ENCODE measurements around the gene GPR42.
"Not testable (repeated sequence)": the region's sequence is repeated elsewhere in the genome, so short reads cannot be mapped to it uniquely, and the experiment has no call there.

GPR42 gene

GRCh38 chr19:35357867-35358573 is 12.8 kb upstream of the GPR42 start, which contains the start of gene FFAR3:
FFAR3 (plus strand) TSS chr19:35358460; CDS start chr19:35358891, 431 bp downstream.
- TF ChIP-seq CTCF (IDR thresholded peaks at IDR 0.05; ENCODE audit: insufficient read depth, low read depth, low read length, missing control alignments) = no peak
- no peak for DNase-seq (ENCODE audit: low read depth)
- H3K4me3 ChIP-seq (ENCODE audit: low read length) = no peak within 1 kb of the TSS

GRCh38 chr19:35358834-35359233 is 12.0 kb upstream of the GPR42 start:
- not testable (repeated sequence) for DNase-seq (ENCODE audit: low read depth); H3K4me3 ChIP-seq (ENCODE audit: low read length)

- not testable (repeated sequence) for H3K4me3 ChIP-seq (ENCODE audit: low read length); DNase-seq (ENCODE audit: low read depth)
Observed at GRCh38 chr19:35359395-35359794, 11.5 kb upstream of the GPR42 start.

- not testable (repeated sequence) for H3K4me3 ChIP-seq (ENCODE audit: low read length); DNase-seq (ENCODE audit: low read depth)
Observed at GRCh38 chr19:35360081-35360480, 10.8 kb upstream of the GPR42 start.

GRCh38 chr19:35360880-35361420 is 9.9 kb upstream of the GPR42 start:
- DNase-seq (ENCODE audit: low read depth) = no peak
- H3K4me3 ChIP-seq (ENCODE audit: low read length) = no peak overlapping the region
- no peak for TF ChIP-seq CTCF (IDR thresholded peaks at IDR 0.05; ENCODE audit: insufficient read depth, low read depth, low read length, missing control alignments)

- no peak for TF ChIP-seq CTCF (IDR thresholded peaks at IDR 0.05; ENCODE audit: insufficient read depth, low read depth, low read length, missing control alignments)
- H3K4me3 ChIP-seq (ENCODE audit: low read length) = no peak overlapping the region
- no peak for DNase-seq (ENCODE audit: low read depth)
Observed at GRCh38 chr19:35362261-35363000, 8.4 kb upstream of the GPR42 start.

- DNase-seq (ENCODE audit: low read depth) = no peak
- H3K4me3 ChIP-seq (ENCODE audit: low read length) = no peak overlapping the region
- TF ChIP-seq CTCF (IDR thresholded peaks at IDR 0.05; ENCODE audit: insufficient read depth, low read depth, low read length, missing control alignments) = no peak
Observed at GRCh38 chr19:35363001-35363590, 7.8 kb upstream of the GPR42 start.

- no peak overlapping the region for H3K4me3 ChIP-seq (ENCODE audit: low read length)
- no peak for DNase-seq (ENCODE audit: low read depth)
- no peak for TF ChIP-seq CTCF (IDR thresholded peaks at IDR 0.05; ENCODE audit: insufficient read depth, low read depth, low read length, missing control alignments)
Observed at GRCh38 chr19:35363711-35364425, 7.0 kb upstream of the GPR42 start.
